GM20000 (cell line): ENCODE results near the gene SHQ1.
"Not testable (repeated sequence)": the region's sequence is repeated elsewhere in the genome, so short reads cannot be mapped to it uniquely, and the experiment has no call there.

Experiments used
- DNase-seq: peaks from one replicate; pipeline ENCODE4 v3.0.0; 2012; ENCODE audit warnings: low spot score
- TF ChIP-seq, protein P1 (sequence below): IDR thresholded peaks from 2 replicates; pipeline ENCODE4 v1.5.1; 2012; ENCODE audit warnings: mild to moderate bottlenecking, control low read depth; ENCODE audit errors: extremely low read depth, missing control alignments

SHQ1 gene

GRCh38 chr3:72733676-72734075 lies 114.6 kb downstream of the SHQ1 start:
- TF ChIP-seq, protein P1, sequence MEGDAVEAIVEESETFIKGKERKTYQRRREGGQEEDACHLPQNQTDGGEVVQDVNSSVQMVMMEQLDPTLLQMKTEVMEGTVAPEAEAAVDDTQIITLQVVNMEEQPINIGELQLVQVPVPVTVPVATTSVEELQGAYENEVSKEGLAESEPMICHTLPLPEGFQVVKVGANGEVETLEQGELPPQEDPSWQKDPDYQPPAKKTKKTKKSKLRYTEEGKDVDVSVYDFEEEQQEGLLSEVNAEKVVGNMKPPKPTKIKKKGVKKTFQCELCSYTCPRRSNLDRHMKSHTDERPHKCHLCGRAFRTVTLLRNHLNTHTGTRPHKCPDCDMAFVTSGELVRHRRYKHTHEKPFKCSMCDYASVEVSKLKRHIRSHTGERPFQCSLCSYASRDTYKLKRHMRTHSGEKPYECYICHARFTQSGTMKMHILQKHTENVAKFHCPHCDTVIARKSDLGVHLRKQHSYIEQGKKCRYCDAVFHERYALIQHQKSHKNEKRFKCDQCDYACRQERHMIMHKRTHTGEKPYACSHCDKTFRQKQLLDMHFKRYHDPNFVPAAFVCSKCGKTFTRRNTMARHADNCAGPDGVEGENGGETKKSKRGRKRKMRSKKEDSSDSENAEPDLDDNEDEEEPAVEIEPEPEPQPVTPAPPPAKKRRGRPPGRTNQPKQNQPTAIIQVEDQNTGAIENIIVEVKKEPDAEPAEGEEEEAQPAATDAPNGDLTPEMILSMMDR: no peak
- no peak for DNase-seq

- not testable (repeated sequence) for DNase-seq
Observed at GRCh38 chr3:72732666-72733345, 115.4 kb downstream of the SHQ1 start.

DNA sequence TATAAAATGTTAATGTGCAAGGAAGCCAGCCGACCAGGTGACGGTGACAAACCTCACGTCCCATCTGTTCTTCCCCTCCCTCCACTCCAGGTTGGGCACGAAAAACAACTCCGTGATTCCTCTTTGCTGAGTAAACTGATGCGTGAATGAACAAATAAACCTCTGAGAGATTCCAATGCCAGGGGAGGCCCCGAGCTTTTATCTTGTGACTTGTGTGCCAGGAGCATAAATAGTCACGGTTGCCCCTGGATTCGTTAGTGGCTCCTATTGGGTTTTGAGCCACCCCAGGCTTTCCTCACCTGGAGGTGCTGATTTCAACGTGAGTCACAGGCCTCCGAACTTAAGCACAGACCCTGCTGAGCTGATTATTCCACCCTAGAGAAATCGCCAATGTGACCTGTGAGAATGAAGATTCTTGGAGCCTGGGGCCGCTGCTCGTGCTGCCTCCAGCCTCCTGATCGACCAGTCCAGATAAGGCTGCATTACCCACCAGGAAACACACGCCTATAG lies 119.2 kb downstream of the SHQ1 start:
- DNase-seq: no peak
- TF ChIP-seq, protein P1: no peak

GRCh38 chr3:72728329-72728889 lies 119.8 kb downstream of the SHQ1 start:
- TF ChIP-seq, protein P1: no peak
- no peak for DNase-seq

DNA sequence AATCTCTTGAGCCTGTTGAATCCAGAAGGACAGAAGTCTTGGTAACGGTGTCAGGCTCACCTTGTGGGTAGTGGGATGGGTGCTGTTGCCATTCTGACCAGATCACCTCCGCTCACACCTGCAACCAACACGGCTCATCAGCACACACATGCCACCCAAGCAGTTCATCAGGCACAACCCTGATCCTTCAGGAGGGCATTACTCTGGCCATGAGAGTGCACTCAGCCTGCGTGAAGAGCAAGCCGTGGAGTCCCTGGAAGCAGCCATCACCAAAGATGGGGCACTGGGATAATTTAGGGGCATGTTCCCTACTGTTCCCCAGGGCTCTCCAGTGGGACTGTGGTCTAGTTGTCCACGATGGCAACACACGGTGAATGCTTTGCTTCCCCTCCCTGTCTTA lies 120.5 kb downstream of the SHQ1 start:
- TF ChIP-seq, protein P1: no peak
- DNase-seq: no peak

DNA sequence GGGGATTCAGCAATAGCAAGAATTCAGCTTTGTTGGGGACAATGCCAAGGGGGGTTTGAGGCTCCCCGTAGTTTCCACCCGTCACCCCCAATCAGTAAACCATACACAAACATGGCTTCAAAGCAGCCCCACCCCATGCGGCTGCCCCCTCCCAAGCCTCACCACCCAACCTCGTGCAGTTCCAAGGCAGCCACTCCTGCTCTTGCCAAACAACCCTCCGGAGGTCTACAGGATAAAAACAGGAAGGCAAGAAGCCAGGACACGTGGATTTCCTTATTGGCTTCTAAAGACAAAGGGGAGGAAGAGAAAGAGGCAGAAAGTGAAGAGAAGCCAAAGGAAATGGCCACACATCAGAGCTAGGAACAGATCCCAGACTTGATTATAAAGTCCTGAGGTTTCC lies 121.1 kb downstream of the SHQ1 start:
- DNase-seq: no peak
- TF ChIP-seq, protein P1: no peak

DNA sequence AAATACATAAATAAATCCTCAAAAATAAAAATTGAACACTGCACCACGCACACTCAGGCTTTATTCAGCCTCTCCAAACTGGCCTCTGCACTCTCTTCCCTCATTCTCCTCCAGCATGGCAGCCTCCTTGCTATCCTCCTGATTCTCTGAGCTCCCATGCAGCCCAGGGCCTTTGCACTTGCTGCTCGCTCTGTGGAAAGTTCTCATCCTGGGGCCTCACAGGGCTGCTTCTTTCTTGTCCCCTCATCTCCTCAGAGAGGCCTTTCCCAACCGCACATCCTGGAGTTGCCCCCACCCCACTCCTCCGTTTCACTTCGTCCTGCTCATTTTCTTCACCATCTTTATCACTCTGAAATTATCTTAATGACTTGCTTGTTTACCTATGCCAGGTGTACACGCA lies 123.0 kb downstream of the SHQ1 start:
- no peak for DNase-seq
- TF ChIP-seq, protein P1: no peak

DNA sequence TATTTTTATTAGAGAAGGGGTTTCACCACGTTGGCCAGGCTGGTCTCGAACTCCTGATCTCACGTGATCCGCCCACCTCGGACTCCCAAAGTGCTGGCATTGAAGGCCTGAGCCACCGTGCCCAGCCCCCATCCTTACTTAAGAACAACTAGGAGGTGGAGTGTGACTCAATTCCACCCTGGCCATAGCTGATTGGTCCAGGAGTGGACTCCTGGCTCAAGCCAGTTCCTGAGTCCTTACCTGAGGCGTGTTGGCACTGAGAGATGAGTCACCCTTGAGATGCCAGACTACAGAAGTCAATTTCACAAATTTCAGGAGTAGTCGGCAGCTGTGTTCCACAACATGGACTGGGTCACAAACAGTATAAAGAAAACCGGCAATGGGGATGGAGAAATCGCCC lies 124.2 kb downstream of the SHQ1 start:
- TF ChIP-seq, protein P1: no peak
- no peak for DNase-seq
